Effector memory CD8-positive, alpha-beta T cell (primary cell): ENCODE data around the gene JAKMIP1.

ENCODE experiments used
- ATAC-seq: fragments of 150-1000 bp; cut with Tn5 transposase; replicated peaks from 2 replicates; pipeline ENCODE4 v1.10.0; 2021; ENCODE audit warnings: mild to moderate bottlenecking, moderate library complexity
- DNase-seq, 3 experiments: peaks; one replicate each; pipeline ENCODE4 v3.0.0; 2021
- H3K27ac Mint-ChIP-seq, 2 donors: one replicate each; pipeline ENCODE4 v1.8.0; 2022; ENCODE audit warnings: mild to moderate bottlenecking in 2 of 2, mixed read lengths in 2 of 2, moderate library complexity in 2 of 2
- H3K27me3 Mint-ChIP-seq, 2 donors: one replicate each; pipeline ENCODE4 v1.8.0; 2022; ENCODE audit warnings: mixed read lengths in 2 of 2
- H3K36me3 Mint-ChIP-seq: one replicate; pipeline ENCODE4 v1.8.0; 2022; ENCODE audit warnings: mild to moderate bottlenecking, moderate library complexity, mixed read lengths; ENCODE audit not compliant: insufficient read depth
- H3K4me1 Mint-ChIP-seq, 2 donors: one replicate each; pipeline ENCODE4 v1.8.0; 2022; ENCODE audit warnings: low read depth in 2 of 2, mixed read lengths in 2 of 2
- H3K4me3 Mint-ChIP-seq, 2 donors: one replicate each; pipeline ENCODE4 v1.8.0; 2022; ENCODE audit warnings: mild to moderate bottlenecking in 2 of 2, mixed read lengths in 2 of 2, moderate library complexity in 2 of 2
- H3K9me3 Mint-ChIP-seq, 2 donors: one replicate each; pipeline ENCODE4 v1.8.0; 2022; ENCODE audit warnings: mixed read lengths in 2 of 2

JAKMIP1 gene

DNA sequence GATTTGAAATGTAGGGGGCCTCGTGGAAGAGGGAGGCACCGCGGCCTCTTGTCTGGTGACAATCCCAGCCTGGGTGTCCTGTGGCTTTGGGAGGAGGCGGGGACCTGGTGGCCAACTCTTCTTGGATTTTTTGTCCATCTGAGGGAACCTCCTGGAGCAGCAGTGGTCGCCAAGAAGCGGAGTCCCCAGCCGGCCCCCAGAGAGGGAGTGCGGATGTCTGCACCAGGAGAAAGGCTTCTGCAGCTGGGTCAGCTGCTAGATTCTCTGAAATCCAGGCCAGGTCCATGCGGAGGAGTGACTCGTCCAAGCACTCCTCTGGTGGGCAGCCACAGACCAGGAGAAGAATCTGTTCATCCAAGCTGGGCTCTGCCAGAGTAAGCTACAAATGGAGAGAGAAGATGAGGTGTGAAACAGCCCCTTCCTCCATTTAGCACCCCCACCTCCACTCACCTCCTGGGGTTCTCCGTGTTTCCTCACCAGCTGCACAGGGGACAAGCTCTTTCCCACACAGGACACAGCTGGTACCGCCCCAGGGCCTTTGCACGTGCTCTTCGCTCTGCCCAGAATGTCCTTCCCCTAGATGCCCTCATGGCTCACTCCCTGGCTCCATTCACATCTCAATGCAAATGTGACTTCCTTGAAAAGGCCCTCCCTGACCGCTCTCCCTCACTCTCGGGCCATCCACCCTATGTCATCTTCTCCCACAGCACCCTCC, 209.7 kb downstream of the JAKMIP1 start:
- H3K9me3 Mint-ChIP-seq = no peaks in the 10 kb centered on the region
- no peak overlapping the region for H3K4me3 Mint-ChIP-seq
- no peak for DNase-seq
- peaks cover 0 to 2% of the 10 kb centered on the region in 2 donors for H3K4me1 Mint-ChIP-seq
- no peaks in the 10 kb centered on the region for H3K27me3 Mint-ChIP-seq
- no peak for ATAC-seq
- H3K36me3 Mint-ChIP-seq = no peaks in the 10 kb centered on the region
- H3K27ac Mint-ChIP-seq = no peak overlapping the region

DNA sequence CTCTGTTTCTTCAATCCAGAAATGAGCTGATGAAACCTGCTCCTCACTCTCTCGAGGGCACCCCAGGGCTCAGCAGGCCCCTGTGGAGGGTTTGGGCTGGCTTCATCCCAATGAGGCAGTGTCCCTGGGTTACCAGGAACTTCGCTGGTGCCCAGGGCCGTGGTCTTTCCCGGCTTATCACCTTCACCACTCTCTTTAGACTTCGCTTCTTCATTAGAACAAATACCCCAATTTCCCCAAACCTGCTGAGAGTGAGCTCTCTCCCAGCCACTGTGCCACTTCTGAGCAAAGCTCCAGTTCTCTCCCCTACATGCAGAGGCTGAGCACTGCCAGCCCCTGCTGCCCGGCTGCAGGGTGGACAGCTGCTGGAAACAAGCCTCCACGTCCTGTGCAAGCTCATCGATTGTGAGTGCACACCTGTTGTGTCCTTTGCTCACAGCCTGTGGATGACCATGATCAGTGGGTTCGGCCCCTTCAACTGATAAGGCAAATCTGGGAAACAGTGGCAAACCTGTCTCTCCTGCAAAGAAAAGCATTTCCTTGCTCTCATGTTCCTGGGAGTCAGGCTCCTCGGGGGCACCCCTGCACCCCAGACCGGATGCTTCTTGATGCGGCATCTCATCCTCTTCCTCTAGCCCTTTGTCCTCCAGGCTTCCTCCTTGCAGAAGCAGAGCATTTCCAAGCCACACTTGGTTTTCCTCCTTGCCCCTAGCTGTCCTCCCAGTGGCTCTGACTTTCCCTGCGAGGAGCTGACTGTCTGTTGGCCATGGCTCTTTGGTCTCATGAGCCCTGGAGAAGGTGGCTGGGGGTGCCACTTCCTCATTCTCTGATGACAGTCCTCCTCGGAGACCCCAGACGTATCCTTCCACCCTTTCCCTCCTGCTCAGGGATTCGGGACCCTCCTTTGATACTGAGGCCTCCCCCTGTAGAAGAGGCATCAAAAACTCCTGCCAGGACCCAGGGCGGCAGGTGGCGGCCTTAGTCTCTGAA, 210.8 kb downstream of the JAKMIP1 start:
- no peaks in the 10 kb centered on the region for H3K4me1 Mint-ChIP-seq
- H3K36me3 Mint-ChIP-seq = no peaks in the 10 kb centered on the region
- DNase-seq (no peak), ATAC-seq (no peak)
- peaks cover 3 to 6% of the 10 kb centered on the region in 2 donors for H3K9me3 Mint-ChIP-seq
- no peak overlapping the region for H3K4me3 Mint-ChIP-seq
- no peak overlapping the region for H3K27ac Mint-ChIP-seq
- H3K27me3 Mint-ChIP-seq = no peaks in the 10 kb centered on the region

DNA sequence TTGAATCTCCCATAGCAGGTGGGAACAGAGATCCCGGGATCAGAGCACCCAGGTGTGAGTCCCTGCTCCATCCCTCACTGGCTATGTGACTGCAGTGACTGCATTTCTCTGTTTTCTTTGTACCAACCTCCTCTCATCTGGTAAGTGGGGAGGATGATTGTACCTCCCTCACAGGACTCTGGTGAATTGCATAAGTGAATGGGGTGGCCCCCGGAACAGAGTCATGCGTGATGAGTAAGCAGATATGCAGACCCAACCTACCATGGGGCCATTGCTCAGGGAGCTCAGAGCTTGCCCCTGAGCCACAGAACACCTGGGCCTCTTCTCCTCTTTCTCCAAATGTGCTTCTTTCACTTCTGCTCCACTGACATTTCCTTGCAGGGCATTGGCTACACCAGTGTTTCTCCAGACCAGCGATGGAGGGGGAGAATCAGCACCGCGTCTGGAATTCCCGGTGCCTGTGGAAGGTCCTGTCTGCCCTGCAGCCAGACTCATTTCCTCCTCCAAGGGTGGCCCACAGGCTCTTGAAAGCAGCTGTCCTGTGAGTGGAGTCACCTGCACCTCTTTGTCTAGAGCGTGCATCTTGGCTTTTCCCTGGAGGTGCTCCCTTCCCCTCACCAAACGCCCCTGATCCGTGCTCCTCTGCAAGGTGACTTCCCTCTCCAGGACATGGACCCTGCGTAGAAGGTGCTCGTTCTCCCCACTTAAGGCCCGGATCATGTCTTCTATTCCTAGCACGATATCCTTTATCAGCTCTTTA, 212.1 kb downstream of the JAKMIP1 start:
- H3K27me3 Mint-ChIP-seq = no peaks in the 10 kb centered on the region
- H3K4me3 Mint-ChIP-seq = no peak overlapping the region
- no peak overlapping the region for H3K27ac Mint-ChIP-seq
- H3K36me3 Mint-ChIP-seq = no peaks in the 10 kb centered on the region
- ATAC-seq (no peak), DNase-seq (no peak)
- H3K4me1 Mint-ChIP-seq = no peaks in the 10 kb centered on the region
- peaks cover 3 to 9% of the 10 kb centered on the region in 2 donors for H3K9me3 Mint-ChIP-seq

DNA sequence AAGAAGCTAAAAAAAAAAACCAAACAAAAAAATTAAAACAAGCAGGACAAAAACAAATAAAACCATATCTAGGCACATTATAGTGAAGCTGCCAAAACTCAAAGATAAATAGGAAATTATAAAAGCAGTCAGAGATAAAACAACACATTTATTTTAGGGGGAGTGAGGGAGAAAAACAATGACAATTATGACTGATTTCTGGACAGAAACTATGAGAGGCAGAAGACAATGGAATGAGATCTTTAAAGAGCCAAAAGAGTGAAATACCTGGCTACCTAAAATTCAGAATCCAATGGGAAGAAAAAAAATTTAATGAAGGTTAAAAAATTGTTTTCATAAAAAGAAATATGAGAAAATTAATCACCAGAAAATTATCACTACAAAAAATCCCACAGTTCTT, 215.5 kb downstream of the JAKMIP1 start:
- Mint-ChIP-seq H3K27me3 (peaks cover 0 to 23% of the 10 kb centered on the region in 2 donors), H3K27ac (no peak overlapping the region), H3K9me3 (peaks cover 3 to 9% of the 10 kb centered on the region in 2 donors), H3K4me3 (no peak overlapping the region), H3K36me3 (no peaks in the 10 kb centered on the region), H3K4me1 (no peaks in the 10 kb centered on the region)
- no peak for DNase-seq
- ATAC-seq = no peak

DNA sequence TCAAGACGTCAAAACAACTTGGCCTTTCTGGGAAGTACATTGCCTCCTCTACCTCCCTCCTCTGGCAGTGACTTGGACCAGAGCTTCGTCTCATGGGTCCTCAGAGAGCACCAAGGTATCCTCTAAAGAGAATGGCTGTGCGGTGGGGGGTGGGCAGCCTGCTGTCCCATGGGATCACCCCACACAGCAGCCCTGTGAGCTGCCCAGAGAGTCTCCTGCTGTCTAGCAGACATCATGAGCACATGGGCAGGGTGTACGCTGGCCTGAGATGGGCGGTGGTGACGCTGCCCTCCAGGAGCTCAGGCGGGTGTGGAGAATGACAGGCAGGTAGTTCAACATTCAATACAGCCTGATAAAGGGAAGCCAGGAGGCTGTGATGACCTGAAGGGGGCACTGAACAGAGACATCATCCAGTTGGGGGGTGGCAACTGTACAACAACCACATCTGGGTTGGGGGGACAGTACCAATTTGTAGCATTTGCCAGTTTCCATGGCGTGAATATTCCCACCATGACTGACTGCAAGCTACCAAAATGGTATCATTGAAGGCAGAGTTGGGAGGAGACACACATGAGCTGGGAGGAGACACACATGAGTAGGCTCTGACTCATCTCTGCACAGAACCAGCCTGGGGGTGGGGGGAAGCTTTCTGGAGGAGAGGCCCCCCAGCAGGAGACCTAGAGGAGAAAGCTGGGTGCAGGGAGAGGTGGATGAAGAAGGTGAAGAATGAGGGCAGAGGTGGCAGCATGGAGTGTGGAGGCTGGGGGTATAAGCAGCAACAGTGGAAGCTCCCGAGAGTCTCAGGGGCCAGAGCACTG, 218.0 kb downstream of the JAKMIP1 start:
- Mint-ChIP-seq H3K27ac (no peak overlapping the region), H3K4me1 (no peaks in the 10 kb centered on the region), H3K4me3 (no peak overlapping the region), H3K27me3 (peaks cover 0 to 23% of the 10 kb centered on the region in 2 donors), H3K9me3 (peaks cover 3 to 9% of the 10 kb centered on the region in 2 donors), H3K36me3 (no peaks in the 10 kb centered on the region)
- ATAC-seq (no peak), DNase-seq (no peak)

DNA sequence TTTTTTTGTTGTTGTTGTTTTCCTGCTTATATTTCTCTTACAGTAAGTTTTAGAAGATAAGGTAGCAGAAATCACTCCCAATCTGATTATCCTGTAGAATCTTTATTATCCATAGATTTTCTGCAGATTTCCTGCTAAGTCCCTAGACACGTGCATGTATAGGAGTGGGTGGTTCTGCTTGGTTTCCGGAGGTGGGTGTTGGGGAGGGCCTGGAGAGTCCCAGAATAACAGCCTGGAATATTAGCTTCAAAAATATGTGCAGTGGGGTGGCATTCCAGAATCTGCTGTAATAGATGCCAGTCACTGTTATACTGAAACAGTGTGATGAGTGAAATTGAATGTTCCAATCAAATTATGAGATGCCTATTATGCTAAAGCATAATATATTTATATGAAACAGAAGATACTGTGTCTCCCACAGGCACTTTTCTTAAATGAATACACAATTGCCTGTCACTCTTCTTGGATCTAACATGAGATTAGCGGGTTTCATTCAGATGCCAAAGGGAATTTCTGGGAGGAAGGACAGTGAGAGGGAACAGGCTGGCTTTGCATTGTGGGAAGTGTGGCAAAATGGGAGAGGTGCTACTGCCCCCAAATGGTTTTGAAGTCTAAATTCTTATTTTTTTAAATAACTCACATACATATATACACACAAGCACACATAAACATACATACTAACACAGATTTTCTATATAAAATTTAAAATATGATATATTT, 219.8 kb downstream of the JAKMIP1 start:
- Mint-ChIP-seq H3K9me3 (peaks cover 3 to 9% of the 10 kb centered on the region in 2 donors), H3K4me1 (no peaks in the 10 kb centered on the region), H3K27me3 (peaks cover 0 to 23% of the 10 kb centered on the region in 2 donors), H3K27ac (no peak overlapping the region), H3K4me3 (no peak overlapping the region), H3K36me3 (no peaks in the 10 kb centered on the region)
- no peak for DNase-seq
- no peak for ATAC-seq

DNA sequence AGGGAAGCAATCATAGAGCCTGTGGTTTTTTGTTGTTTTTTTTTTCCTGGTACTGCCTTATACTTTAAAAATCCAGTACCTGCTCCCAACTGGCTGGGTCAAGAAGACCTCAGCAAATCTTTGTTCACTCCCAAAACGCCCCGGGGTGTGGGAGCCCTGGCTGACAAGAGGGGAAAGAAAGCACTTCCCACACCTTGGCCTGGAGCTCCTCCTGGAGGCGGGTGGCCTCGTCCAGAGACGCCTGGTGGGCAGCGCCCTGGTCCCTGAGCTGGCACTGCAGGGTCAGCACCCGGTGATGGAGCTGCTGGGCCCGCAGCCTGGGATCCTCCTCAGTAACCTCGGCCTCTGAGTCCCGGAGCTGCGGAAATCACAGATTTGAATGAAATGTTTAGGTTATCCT, 220.4 kb downstream of the JAKMIP1 start:
- no peaks in the 10 kb centered on the region for H3K36me3 Mint-ChIP-seq
- DNase-seq = no peak
- no peaks in the 10 kb centered on the region for H3K4me1 Mint-ChIP-seq
- peaks cover 3 to 7% of the 10 kb centered on the region in 2 donors for H3K9me3 Mint-ChIP-seq
- no peak for ATAC-seq
- no peak overlapping the region for H3K4me3 Mint-ChIP-seq
- peaks cover 0 to 23% of the 10 kb centered on the region in 2 donors for H3K27me3 Mint-ChIP-seq
- H3K27ac Mint-ChIP-seq = no peak overlapping the region

DNA sequence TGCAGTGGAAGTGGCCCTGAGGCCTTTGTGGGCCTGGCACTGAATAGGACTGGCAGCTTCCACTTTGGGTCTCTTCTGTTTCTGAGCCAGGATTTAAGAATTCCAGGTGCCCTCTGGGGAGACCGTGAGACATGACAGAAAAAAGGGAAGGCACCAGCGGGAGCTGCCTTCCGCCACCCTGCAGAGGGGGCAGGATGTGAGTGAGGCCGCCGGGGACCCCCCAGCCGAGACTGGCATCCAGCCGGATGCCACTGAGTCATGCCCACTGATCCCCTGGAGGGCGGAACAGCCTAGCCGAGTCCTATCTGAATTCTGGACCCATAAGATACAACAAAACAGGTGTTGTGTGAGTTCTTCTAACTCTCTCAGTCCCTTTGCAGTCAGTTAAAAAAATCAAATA, 223.4 kb downstream of the JAKMIP1 start:
- Mint-ChIP-seq H3K4me1 (no peaks in the 10 kb centered on the region), H3K27ac (no peak overlapping the region), H3K27me3 (peaks cover 0 to 24% of the 10 kb centered on the region in 2 donors), H3K9me3 (no peaks in the 10 kb centered on the region), H3K4me3 (no peak overlapping the region), H3K36me3 (no peaks in the 10 kb centered on the region)
- DNase-seq = no peak
- no peak for ATAC-seq

DNA sequence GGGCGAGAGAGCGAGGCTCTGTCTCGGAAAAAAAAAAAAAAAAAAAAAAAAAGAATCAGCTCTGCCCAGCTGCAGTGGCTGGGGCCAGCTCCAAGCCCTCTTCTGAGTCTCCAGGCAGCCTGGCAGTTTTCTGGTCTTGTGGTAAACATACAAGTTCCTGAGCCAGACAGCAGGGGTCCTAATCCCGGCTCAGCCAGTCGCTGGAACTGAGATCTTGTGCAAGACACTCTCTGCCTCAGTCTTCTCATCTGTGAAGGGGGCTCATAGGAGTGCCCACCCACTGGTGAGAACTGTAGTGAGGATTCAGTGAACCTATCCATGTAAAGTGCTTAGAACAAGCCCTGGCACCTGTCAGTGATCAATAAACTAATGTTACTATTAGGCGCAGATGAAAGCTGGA, 223.9 kb downstream of the JAKMIP1 start:
- H3K4me3 Mint-ChIP-seq = no peak overlapping the region
- H3K27me3 Mint-ChIP-seq = peaks cover 0 to 24% of the 10 kb centered on the region in 2 donors
- no peaks in the 10 kb centered on the region for H3K9me3 Mint-ChIP-seq
- no peaks in the 10 kb centered on the region for H3K36me3 Mint-ChIP-seq
- ATAC-seq (no peak), DNase-seq (no peak)
- H3K27ac Mint-ChIP-seq = no peak overlapping the region
- H3K4me1 Mint-ChIP-seq = no peaks in the 10 kb centered on the region
